Skeletal muscle satellite cell (primary cell): ENCODE data around the gene TBC1D10A.
"Not testable (repeated sequence)": the region's sequence is repeated elsewhere in the genome, so short reads cannot be mapped to it uniquely, and the experiment has no call there.

Experiments used
- H3K27me3 ChIP-seq: 2 replicates; pipeline ENCODE4 v1.7.0; 2013; ENCODE audit warnings: low read length; ENCODE audit not compliant: control insufficient read depth, insufficient read depth
- H3K36me3 ChIP-seq: 2 replicates; pipeline ENCODE4 v1.7.0; 2013; ENCODE audit warnings: mild to moderate bottlenecking, control low read depth, low read length; ENCODE audit not compliant: insufficient read depth
- H3K4me1 ChIP-seq: 2 replicates; pipeline ENCODE4 v1.7.0; 2013; ENCODE audit warnings: low read length; ENCODE audit not compliant: control insufficient read depth, insufficient read depth
- H3K4me2 ChIP-seq: 2 replicates; pipeline ENCODE4 v1.7.0; 2013; ENCODE audit warnings: mild to moderate bottlenecking, low read length
- H3K4me3 ChIP-seq: 2 replicates; pipeline ENCODE4 v1.7.0; 2013; ENCODE audit warnings: low read length
- H3K9ac ChIP-seq: 2 replicates; pipeline ENCODE4 v1.7.0; 2013; ENCODE audit warnings: mild to moderate bottlenecking, low read depth, low read length, moderate library complexity
- H3K9me3 ChIP-seq: replicated peaks from 2 replicates; pipeline ENCODE4 v1.7.0; 2013; ENCODE audit warnings: mild to moderate bottlenecking, control low read depth, low read length

Gene TBC1D10A

DNA sequence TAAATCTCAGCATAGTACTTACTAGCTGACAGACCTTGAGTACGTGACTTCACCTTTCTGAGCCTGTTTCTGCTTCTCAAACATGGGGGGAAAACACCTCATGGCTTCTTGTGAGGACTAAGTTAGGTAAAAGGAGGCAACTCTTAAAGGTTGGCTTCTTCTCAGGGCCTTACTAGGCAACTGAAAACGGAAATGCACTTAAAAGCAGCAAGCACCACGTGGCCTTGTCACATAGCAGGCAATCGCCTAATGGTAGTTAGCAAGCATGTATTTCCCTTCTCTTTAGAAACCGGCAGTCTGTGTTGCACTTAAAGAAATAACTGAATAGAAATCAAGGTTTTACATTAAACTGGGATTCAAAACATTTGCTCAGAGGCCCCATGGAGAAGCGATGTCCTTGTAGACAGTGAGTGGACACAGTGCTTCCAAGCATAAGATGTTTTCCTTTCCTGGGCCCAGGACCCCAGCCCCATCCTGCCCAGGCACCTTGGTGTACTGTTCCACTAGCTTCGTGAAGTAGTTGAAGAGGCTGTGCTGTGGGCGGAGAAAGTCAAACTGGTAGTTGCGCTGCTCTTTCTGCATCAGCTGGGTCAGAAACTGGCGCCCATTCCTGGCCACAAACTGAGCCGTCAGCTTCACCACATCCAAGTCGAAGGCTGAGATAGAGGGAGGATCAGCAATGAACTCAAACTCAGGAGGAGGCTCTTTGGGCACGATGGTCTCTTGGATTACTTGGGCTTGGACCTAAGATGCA lies 17.9 kb upstream of the TBC1D10A start:
- no peak overlapping the region for H3K9ac ChIP-seq
- no peaks in the 10 kb centered on the region for H3K27me3 ChIP-seq
- no peak overlapping the region for H3K4me2 ChIP-seq
- no peak overlapping the region for H3K4me3 ChIP-seq
- peaks cover 88% of the 10 kb centered on the region for H3K36me3 ChIP-seq
- no peaks in the 10 kb centered on the region for H3K4me1 ChIP-seq
- H3K9me3 ChIP-seq, result no peaks in the 10 kb centered on the region

DNA sequence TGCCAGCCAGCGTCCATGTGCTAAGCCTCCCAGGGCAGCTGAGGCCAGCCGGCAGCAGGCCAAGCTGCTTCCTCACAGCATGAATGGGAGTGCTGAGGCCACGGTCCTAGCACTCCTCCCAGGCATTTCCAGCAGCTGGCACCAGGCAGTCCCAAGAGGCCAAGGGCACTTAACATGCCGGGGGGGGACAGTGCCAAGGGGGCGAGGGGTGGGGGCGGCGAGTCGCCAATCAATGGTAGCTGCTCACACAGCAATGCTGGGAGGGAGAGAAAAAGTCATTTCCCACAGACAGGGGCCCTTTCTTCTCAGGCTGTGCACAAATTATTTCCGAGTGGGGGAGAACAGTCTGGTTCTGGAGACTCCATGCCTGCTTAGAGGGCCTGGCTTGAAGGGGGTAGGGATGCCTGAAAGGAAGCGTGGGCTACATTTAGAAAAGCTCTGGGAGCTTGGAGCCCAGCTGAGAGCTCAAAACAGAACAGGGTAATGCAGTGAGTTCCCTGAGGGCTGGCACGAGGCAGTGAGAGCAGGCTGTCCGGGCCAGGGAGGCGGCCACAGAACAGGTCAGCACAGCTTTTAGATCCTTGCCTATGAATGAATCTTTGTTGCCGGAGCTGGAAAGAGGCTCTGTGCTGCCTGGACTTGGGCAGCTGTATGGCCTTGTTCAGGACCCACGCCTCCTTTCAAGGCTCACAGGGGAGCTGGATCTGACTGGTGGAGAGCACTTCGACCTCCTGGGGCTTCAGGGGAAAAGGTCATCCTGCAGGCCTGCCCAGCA lies 14.4 kb upstream of the TBC1D10A start:
- no peaks in the 10 kb centered on the region for H3K9me3 ChIP-seq
- no peaks in the 10 kb centered on the region for H3K27me3 ChIP-seq
- peaks cover 96% of the 10 kb centered on the region for H3K36me3 ChIP-seq
- H3K4me3 ChIP-seq, result no peak overlapping the region
- H3K9ac ChIP-seq, result no peak overlapping the region
- H3K4me1 ChIP-seq, result no peaks in the 10 kb centered on the region
- H3K4me2 ChIP-seq, result no peak overlapping the region

DNA sequence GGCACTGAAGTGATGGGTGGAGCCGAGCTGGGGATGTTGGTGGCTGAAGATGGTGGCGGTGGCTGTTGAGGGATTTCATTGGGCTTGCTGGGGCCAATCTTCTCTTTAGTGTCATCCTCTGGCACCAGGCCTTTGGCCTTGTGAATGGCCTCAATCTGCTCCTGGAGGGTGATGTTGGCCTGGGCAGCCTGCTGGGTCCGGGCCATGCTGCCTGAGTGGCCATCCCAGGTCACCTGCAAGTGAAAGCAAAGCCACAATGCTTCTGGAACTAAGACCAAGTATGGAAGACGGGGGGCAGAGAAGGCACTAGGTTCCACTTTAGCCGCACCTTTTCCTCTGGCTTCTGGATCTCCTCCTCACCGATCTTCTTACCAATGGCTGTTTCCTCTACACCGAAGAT lies 12.1 kb upstream of the TBC1D10A start:
- Histone ChIP-seq H3K9me3 (no peaks in the 10 kb centered on the region), H3K36me3 (peaks cover 96% of the 10 kb centered on the region), H3K4me1 (no peaks in the 10 kb centered on the region), H3K4me3 (no peak overlapping the region), H3K9ac (no peak overlapping the region), H3K27me3 (no peaks in the 10 kb centered on the region), H3K4me2 (no peak overlapping the region)

DNA sequence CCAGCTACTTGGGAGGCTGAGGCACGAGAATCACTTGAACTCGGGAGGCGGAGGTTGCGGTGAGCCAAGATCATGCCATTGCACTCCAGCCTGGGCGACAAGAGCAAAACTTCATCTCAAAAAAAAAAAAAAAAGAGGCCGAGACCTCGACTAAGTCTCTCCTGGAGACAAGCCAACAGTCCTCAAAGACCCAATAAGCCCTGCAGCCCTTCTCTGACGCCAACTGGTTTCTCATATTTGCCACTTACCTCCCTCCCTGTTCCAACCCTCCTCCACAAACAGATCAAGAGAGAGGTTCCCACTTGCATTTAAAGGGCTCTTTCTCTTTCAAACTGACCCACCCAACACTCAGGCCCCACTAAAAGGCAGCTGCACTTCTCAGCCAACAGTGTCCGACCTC lies 11.6 kb upstream of the TBC1D10A start:
- not testable (repeated sequence) for H3K9ac ChIP-seq, H3K27me3 ChIP-seq, H3K4me3 ChIP-seq, H3K4me1 ChIP-seq, H3K9me3 ChIP-seq, H3K4me2 ChIP-seq
- H3K36me3 ChIP-seq, result peaks cover 96% of the 10 kb centered on the region

DNA sequence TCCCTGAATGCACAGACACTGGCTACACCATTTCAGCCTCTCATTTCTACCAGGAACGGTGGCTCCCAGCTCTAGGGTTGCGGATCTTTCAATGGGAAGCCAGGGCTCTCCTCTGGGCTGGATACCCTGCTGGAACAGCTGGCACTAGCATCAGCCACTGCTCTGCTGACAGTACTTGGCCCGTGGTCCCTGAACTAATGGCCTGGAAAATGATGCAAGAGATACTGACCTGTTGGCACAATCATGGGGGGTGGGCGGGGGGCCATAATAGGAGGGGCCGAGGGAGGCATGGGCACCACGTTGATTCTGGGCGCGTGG lies 10.7 kb upstream of the TBC1D10A start:
- peaks cover 96% of the 10 kb centered on the region for H3K36me3 ChIP-seq
- no peaks in the 10 kb centered on the region for H3K27me3 ChIP-seq
- H3K9me3 ChIP-seq, result no peaks in the 10 kb centered on the region
- no peaks in the 10 kb centered on the region for H3K4me1 ChIP-seq
- no peak overlapping the region for H3K4me3 ChIP-seq
- H3K9ac ChIP-seq, result no peak overlapping the region
- no peak overlapping the region for H3K4me2 ChIP-seq

DNA sequence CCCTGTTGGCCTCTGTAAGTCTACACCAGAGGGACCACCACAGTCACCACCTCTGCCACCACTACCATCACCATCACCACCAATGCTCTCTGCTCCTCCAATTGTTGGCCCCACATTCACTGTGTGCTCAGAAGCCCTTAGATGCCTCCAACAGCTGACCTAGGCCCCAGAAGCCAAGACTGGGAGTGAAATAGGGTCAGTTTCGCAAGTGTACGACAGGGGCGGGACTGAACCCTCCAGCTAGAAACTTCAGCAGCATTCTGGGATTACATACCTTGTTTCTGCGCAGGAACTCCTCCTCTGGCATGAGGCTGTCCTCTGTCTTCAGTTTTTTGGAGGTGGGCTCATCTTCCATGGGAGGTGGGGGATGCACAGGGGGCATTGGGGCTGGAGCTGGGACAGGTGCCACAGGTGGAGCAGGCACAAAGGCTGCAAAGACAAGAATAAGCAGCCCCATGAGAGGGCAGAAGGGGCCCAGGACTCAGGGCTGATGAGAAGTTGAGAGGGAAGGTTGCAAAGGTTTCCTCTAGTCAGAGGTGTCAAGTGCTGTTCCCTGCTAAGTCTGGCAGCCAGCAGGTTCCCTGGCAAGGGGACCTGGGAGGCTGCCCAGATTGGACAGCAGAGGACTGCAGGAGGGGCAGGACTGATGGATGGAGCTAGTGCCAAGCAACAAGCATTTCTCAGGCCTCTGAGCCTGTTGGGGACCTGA lies 10.2 kb upstream of the TBC1D10A start:
- no peak overlapping the region for H3K4me3 ChIP-seq
- no peaks in the 10 kb centered on the region for H3K4me1 ChIP-seq
- no peak overlapping the region for H3K9ac ChIP-seq
- H3K9me3 ChIP-seq, result no peaks in the 10 kb centered on the region
- H3K27me3 ChIP-seq, result no peaks in the 10 kb centered on the region
- H3K36me3 ChIP-seq, result peaks cover 94% of the 10 kb centered on the region
- H3K4me2 ChIP-seq, result no peak overlapping the region

DNA sequence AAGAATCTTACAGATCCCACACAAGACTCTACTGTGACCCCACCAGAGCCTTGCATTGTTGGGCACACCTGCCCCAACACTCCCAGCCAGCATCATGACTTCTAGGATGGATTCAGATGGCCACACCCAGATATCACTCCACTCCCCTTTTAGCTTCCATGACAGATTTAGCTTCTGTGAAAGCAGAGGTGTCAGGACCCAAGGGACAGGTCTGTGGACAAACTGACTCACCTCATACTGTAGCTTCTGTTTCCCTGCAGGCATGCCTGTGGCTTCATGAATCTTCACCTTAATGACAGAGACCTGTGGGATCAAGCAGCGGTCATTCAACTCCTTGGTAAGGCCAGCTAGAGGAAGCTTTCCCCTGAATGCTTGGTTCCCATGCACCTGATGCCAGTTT lies 8.5 kb upstream of the TBC1D10A start:
- Histone ChIP-seq H3K4me2 (no peak overlapping the region), H3K4me3 (no peak overlapping the region), H3K4me1 (no peaks in the 10 kb centered on the region), H3K9ac (no peak overlapping the region), H3K9me3 (no peaks in the 10 kb centered on the region), H3K36me3 (peaks cover 86% of the 10 kb centered on the region), H3K27me3 (no peaks in the 10 kb centered on the region)

DNA sequence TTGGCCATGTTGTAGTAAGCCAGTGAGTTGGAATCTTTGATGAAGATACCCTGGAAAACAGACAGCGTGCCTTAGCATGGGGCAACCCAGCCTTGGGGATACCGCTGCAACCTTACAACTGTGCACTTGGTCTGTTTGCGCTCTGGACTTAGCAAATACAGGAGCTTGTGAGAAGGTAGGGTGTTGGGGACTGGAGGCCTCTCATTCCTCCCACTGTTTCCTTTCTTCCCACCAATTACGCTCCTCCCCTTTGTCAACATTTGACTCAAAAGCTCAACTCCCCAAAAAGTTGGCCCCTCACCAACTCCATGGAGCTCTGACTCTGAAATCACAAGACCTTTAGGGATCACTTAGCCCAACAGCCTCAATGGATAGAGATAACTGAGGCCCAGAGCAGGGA lies 7.9 kb upstream of the TBC1D10A start:
- no peak overlapping the region for H3K4me3 ChIP-seq
- peaks cover 80% of the 10 kb centered on the region for H3K36me3 ChIP-seq
- no peaks in the 10 kb centered on the region for H3K4me1 ChIP-seq
- no peak overlapping the region for H3K9ac ChIP-seq
- no peaks in the 10 kb centered on the region for H3K9me3 ChIP-seq
- no peak overlapping the region for H3K4me2 ChIP-seq
- no peaks in the 10 kb centered on the region for H3K27me3 ChIP-seq

DNA sequence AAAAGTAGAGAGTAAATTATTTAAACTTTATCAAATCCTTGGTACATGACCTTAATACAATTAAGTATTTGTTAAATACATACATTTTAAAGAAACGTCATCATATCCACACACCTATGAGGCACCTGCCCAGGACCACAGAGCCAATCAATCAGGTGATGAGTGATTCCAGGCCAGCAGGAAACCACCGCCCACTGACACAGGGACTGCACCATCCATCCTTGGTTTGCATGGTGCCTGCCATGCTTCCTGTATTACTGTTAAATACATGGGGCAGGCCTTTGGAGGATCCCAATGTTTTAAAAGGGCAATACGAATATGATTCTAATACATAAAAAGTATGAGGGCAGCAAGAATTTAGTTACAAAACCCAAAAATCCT lies 7.0 kb upstream of the TBC1D10A start:
- no peak overlapping the region for H3K4me3 ChIP-seq
- H3K4me1 ChIP-seq, result no peaks in the 10 kb centered on the region
- no peaks in the 10 kb centered on the region for H3K9me3 ChIP-seq
- no peaks in the 10 kb centered on the region for H3K27me3 ChIP-seq
- H3K4me2 ChIP-seq, result no peak overlapping the region
- no peak overlapping the region for H3K9ac ChIP-seq
- H3K36me3 ChIP-seq, result peaks cover 71% of the 10 kb centered on the region

DNA sequence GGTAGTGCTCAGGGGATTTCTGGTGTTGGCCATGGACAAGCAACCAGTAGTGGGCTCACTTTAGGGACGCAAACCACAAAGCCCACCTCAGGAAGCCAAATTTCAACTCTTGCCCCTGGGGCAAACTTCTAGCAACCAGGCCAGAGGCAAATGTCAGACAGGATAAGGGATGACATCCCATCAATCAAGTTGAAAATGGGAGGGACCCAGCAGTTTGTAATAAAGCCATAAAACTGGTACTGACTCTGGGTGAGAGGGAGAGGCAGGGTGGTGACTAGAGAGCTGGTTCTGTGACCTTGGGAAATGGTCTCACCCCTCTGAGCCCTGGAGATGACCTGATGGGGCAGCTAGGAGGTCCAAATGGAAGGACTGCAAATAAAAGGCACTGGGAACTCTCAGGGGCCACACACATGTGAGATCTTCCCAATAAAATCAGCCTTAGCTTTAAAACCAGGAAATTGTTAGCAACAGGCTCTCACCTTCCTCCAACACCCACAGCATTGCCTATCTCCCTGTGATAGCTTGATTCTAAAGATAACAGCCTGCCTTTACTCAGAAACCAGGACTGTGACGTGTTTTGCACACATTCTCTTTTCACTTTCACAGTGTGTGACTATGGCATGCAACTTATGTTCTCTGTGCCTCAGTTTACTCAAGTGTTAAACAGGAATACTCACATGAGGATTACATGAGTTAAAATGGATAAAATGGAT lies 6.4 kb upstream of the TBC1D10A start:
- Histone ChIP-seq H3K27me3 (no peaks in the 10 kb centered on the region), H3K4me3 (no peak overlapping the region), H3K4me2 (no peak overlapping the region), H3K4me1 (no peaks in the 10 kb centered on the region), H3K9ac (no peak overlapping the region), H3K36me3 (peaks cover 67% of the 10 kb centered on the region), H3K9me3 (no peaks in the 10 kb centered on the region)

DNA sequence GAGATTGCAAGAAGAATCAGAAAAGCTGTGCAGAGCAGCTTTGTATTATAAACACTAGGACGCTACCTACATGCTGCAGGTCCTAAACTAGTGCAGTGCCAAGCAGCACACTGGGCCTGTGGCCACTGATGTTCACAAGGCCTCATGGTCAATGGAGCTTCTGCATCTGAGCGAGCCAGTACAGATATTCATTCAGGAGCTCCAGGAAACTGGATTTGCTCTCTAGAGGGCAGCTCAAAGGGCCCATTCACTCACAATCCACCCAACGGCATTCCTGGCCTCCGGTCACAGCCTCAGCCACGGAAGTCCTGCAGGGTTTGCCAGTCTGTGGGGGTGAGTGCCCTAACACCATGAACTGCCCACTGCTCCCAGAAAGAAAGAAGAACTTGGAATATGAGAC lies 5.8 kb upstream of the TBC1D10A start:
- H3K27me3 ChIP-seq, result no peaks in the 10 kb centered on the region
- H3K4me2 ChIP-seq, result no peak overlapping the region
- H3K4me1 ChIP-seq, result no peaks in the 10 kb centered on the region
- no peaks in the 10 kb centered on the region for H3K9me3 ChIP-seq
- no peak overlapping the region for H3K9ac ChIP-seq
- no peak overlapping the region for H3K4me3 ChIP-seq
- H3K36me3 ChIP-seq, result peaks cover 61% of the 10 kb centered on the region
